SJSA1 (cell line): ENCODE measurements around the gene HPSE2. TPM values are rescaled to one million over a fixed set of nuclear protein-coding genes. Genes with fewer than 3 reads are reported as not detected.
"Not testable (repeated sequence)": the region's sequence is repeated elsewhere in the genome, so short reads cannot be mapped to it uniquely, and the experiment has no call there.

Experiments
- DNase-seq, 2 experiments: peaks; one replicate each; pipeline ENCODE4 v3.0.0-alpha.2; 2015 to 2020; ENCODE audit warnings: low spot score in 2 of 2, low read depth in 1 of 2
- H3K27ac ChIP-seq: fragments of 250-450 bp; sonication (Bioruptor Pico); 2 replicates; pipeline ENCODE4 v1.5.1; 2020; ENCODE audit warnings: mild to moderate bottlenecking, moderate library complexity
- H3K27me3 ChIP-seq: fragments of 250-450 bp; sonication (Bioruptor Pico); replicated peaks from 2 replicates; pipeline ENCODE4 v1.5.1; 2020; ENCODE audit warnings: mild to moderate bottlenecking, moderate library complexity
- H3K36me3 ChIP-seq: fragments of 250-450 bp; sonication (Bioruptor Pico); 2 replicates; pipeline ENCODE4 v1.5.1; 2020; ENCODE audit warnings: mild to moderate bottlenecking
- H3K4me1 ChIP-seq: fragments of 250-450 bp; sonication (Bioruptor Pico); replicated peaks from 2 replicates; pipeline ENCODE4 v1.6.1; 2021; ENCODE audit warnings: mild to moderate bottlenecking
- H3K4me3 ChIP-seq: fragments of 250-450 bp; sonication (Bioruptor Pico); 2 replicates; pipeline ENCODE4 v1.5.1; 2020; ENCODE audit warnings: mild to moderate bottlenecking
- H3K9me3 ChIP-seq: fragments of 250-450 bp; sonication (Bioruptor Pico); replicated peaks from 2 replicates; pipeline ENCODE4 v1.5.1; 2020; ENCODE audit warnings: mild to moderate bottlenecking
- total RNA-seq: library from RNA; depleted of rRNA; stranded (reverse); fragments of >200 nt; shearing (Covaris generic); gene quantifications from 2 replicates; pipeline ENCODE4 v1.2.3, GENCODE V29; 2014

The HPSE2 gene
- total RNA-seq, 1 experiment from 2014 or later = not detected

GRCh38 chr10:98568551-98568950 is 667.1 kb downstream of the HPSE2 start:
- Histone ChIP-seq H3K4me3 (no peak overlapping the region), H3K27me3 (no peaks in the 10 kb centered on the region), H3K4me1 (no peaks in the 10 kb centered on the region), H3K9me3 (no peaks in the 10 kb centered on the region), H3K27ac (no peak overlapping the region), H3K36me3 (no peaks in the 10 kb centered on the region)
- DNase-seq = no peak

GRCh38 chr10:98567391-98568133 is 668.1 kb downstream of the HPSE2 start:
- H3K27me3 ChIP-seq = no peaks in the 10 kb centered on the region

GRCh38 chr10:98563811-98564210 is 671.8 kb downstream of the HPSE2 start:
- Histone ChIP-seq H3K4me1 (no peaks in the 10 kb centered on the region), H3K27me3 (no peaks in the 10 kb centered on the region), H3K36me3 (no peaks in the 10 kb centered on the region), H3K4me3 (no peak overlapping the region), H3K9me3 (no peaks in the 10 kb centered on the region), H3K27ac (no peak overlapping the region)
- DNase-seq = no peak

More at GRCh38 chr10:98567391-98568133, 668.1 kb downstream of the HPSE2 start:
- Histone ChIP-seq H3K4me3 (no peak overlapping the region), H3K9me3 (no peaks in the 10 kb centered on the region), H3K36me3 (no peaks in the 10 kb centered on the region), H3K4me1 (no peaks in the 10 kb centered on the region), H3K27ac (no peak overlapping the region)
- no peak for DNase-seq

GRCh38 chr10:98560565-98560964 is 675.1 kb downstream of the HPSE2 start:
- no peaks in the 10 kb centered on the region for H3K9me3 ChIP-seq
- H3K27me3 ChIP-seq = no peaks in the 10 kb centered on the region
- no peaks in the 10 kb centered on the region for H3K4me1 ChIP-seq
- DNase-seq = no peak
- H3K4me3 ChIP-seq = no peak overlapping the region
- H3K36me3 ChIP-seq = no peaks in the 10 kb centered on the region
- no peak overlapping the region for H3K27ac ChIP-seq

- no peak overlapping the region for H3K4me3 ChIP-seq
- DNase-seq = no peak
- H3K9me3 ChIP-seq = no peaks in the 10 kb centered on the region
- H3K27me3 ChIP-seq = no peaks in the 10 kb centered on the region
- H3K36me3 ChIP-seq = no peaks in the 10 kb centered on the region
- H3K4me1 ChIP-seq = no peaks in the 10 kb centered on the region
- no peak overlapping the region for H3K27ac ChIP-seq
These were observed 679.6 kb downstream of the HPSE2 start for GRCh38 chr10:98556061-98556460.

- no peaks in the 10 kb centered on the region for H3K36me3 ChIP-seq
- no peaks in the 10 kb centered on the region for H3K9me3 ChIP-seq
- H3K27me3 ChIP-seq = no peaks in the 10 kb centered on the region
- H3K27ac ChIP-seq = no peak overlapping the region
- no peak overlapping the region for H3K4me3 ChIP-seq
- no peaks in the 10 kb centered on the region for H3K4me1 ChIP-seq
- no peak for DNase-seq
These were observed 680.5 kb downstream of the HPSE2 start for GRCh38 chr10:98555021-98555619.

- H3K9me3 ChIP-seq, H3K4me1 ChIP-seq, H3K4me3 ChIP-seq, H3K36me3 ChIP-seq, H3K27ac ChIP-seq, DNase-seq, H3K27me3 ChIP-seq: not testable (repeated sequence)
These were observed 694.1 kb downstream of the HPSE2 start for GRCh38 chr10:98541561-98541960.

- no peaks in the 10 kb centered on the region for H3K9me3 ChIP-seq
- H3K4me1 ChIP-seq = no peaks in the 10 kb centered on the region
These were observed 696.1 kb downstream of the HPSE2 start for GRCh38 chr10:98539578-98539977.

GRCh38 chr10:98538472-98538871 is 697.2 kb downstream of the HPSE2 start:
- Histone ChIP-seq H3K27ac (no peak overlapping the region), H3K9me3 (no peaks in the 10 kb centered on the region), H3K36me3 (no peaks in the 10 kb centered on the region), H3K4me3 (no peak overlapping the region), H3K27me3 (no peaks in the 10 kb centered on the region), H3K4me1 (no peaks in the 10 kb centered on the region)
- no peak for DNase-seq

More at GRCh38 chr10:98539578-98539977, 696.1 kb downstream of the HPSE2 start:
- H3K36me3 ChIP-seq = no peaks in the 10 kb centered on the region
- H3K27me3 ChIP-seq = no peaks in the 10 kb centered on the region
- no peak overlapping the region for H3K4me3 ChIP-seq
- no peak overlapping the region for H3K27ac ChIP-seq
- DNase-seq = no peak

GRCh38 chr10:98536551-98536950 is 699.1 kb downstream of the HPSE2 start:
- Histone ChIP-seq H3K36me3 (no peaks in the 10 kb centered on the region), H3K27me3 (no peaks in the 10 kb centered on the region), H3K27ac (no peak overlapping the region), H3K4me1 (no peaks in the 10 kb centered on the region), H3K9me3 (no peaks in the 10 kb centered on the region), H3K4me3 (no peak overlapping the region)
- peak in 1 of 2 experiments; percentile 2 for DNase-seq

- Histone ChIP-seq H3K27ac (no peak overlapping the region), H3K36me3 (no peaks in the 10 kb centered on the region), H3K9me3 (no peaks in the 10 kb centered on the region), H3K4me1 (no peaks in the 10 kb centered on the region), H3K4me3 (no peak overlapping the region), H3K27me3 (no peaks in the 10 kb centered on the region)
- DNase-seq = no peak
These were observed 701.8 kb downstream of the HPSE2 start for GRCh38 chr10:98533746-98534445.

GRCh38 chr10:98533241-98533640 is 702.4 kb downstream of the HPSE2 start:
- DNase-seq = no peak
- H3K9me3 ChIP-seq = no peaks in the 10 kb centered on the region
- H3K27me3 ChIP-seq = no peaks in the 10 kb centered on the region
- no peaks in the 10 kb centered on the region for H3K4me1 ChIP-seq
- no peak overlapping the region for H3K27ac ChIP-seq
- H3K36me3 ChIP-seq = no peaks in the 10 kb centered on the region
- H3K4me3 ChIP-seq = no peak overlapping the region

- Histone ChIP-seq H3K27ac (no peak overlapping the region), H3K27me3 (no peaks in the 10 kb centered on the region; the same call in 1 of the 2 replicates), H3K4me1 (no peaks in the 10 kb centered on the region), H3K36me3 (no peaks in the 10 kb centered on the region), H3K9me3 (no peaks in the 10 kb centered on the region), H3K4me3 (no peak overlapping the region)
- no peak for DNase-seq
These were observed 706.9 kb downstream of the HPSE2 start for GRCh38 chr10:98528805-98529183.

- H3K9me3 ChIP-seq = no peaks in the 10 kb centered on the region
- H3K27me3 ChIP-seq = no peaks in the 10 kb centered on the region; the same call in 1 of the 2 replicates
- no peak overlapping the region for H3K4me3 ChIP-seq
- DNase-seq = no peak
- no peaks in the 10 kb centered on the region for H3K36me3 ChIP-seq
- no peak overlapping the region for H3K27ac ChIP-seq
- no peaks in the 10 kb centered on the region for H3K4me1 ChIP-seq
These were observed 707.4 kb downstream of the HPSE2 start for GRCh38 chr10:98528166-98528804.
